ENCODE results near the gene CYTL1. TPM values are rescaled to one million over a fixed set of nuclear protein-coding genes. Genes with fewer than 3 reads are reported as not detected.
"Not testable (repeated sequence)": the region's sequence is repeated elsewhere in the genome, so short reads cannot be mapped to it uniquely, and the experiment has no call there.

Gene CYTL1
- total RNA-seq (1 to 10 TPM in 4 of 7 donors, not detected in 3; 1.1 to 1.4 (median 1.2) TPM), polyA plus RNA-seq (under 1 TPM; 0.22 to 0.30 (median 0.30) TPM)
- long read RNA-seq, donor 1, transcript CYTL1-201 (4 exons, 1,003 nt): major isoform, 25 of 25 reads
- long read RNA-seq, donor 1, partial matches to known transcripts: 0 of 25 reads
- long read RNA-seq, donor 1, other reads (novel, unspliced or antisense): 0 of 25 reads
- long read RNA-seq, donor 2, transcript CYTL1-201 (4 exons, 1,003 nt): major isoform, 13 of 13 reads
- long read RNA-seq, donor 2, partial matches to known transcripts: 0 of 13 reads
- long read RNA-seq, donor 2, other reads (novel, unspliced or antisense): 0 of 13 reads

DNA sequence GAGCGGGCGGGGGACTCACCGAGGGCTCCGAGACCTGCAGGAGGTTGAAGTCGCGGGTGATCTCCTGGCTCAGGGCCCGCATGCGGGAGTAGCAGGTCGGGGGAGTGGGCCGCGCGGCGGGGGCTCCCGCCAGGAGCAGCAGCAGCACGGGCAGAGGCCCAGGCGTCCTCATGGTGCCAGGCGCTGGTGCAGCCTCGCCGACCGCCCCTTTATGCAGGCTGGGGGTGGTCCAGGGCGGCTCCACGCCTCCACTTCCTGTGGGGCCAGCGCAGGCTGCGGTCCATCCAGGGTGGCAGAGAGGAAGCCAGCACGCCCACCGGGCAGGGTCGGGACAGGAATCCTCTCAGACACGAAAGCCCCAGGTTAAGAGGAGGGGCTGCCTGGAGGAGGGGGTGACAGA lies at the start of gene CYTL1:
TSS of gene CYTL1 (minus strand) at position 185 of the 400 bp plus-strand sequence. CDS start at position 172, 13 bp downstream.
- intact Hi-C loops (cut with DNase I; ENCODE audit: low total_unique reads): no loop called here
- Histone ChIP-seq H3K4me1 (peaks cover 0 to 14% (median 7%) of the 10 kb centered on the region in 6 donors), H3K4me3 (peak within 1 kb of the TSS in 2 of 8 donors; percentile 22 to 25), H3K27me3 (replicated peaks in 1 of 7) (peaks cover 2 to 58% (median 20%) of the 10 kb centered on the region in 7 donors), H3K36me3 (no peaks in the 10 kb centered on the region), H3K9me3 (peaks cover 0 to 13% (median 0%) of the 10 kb centered on the region in 8 donors), H3K27ac (no peak within 1 kb of the TSS)
- 4 to 12% (median 7%) methylated on average over 26 to 28 of the region's 28 CpGs for WGBS, 5 donors
- no peak for TF ChIP-seq CTCF (IDR thresholded peaks at IDR 0.05 in 8 of 11, conservative IDR thresholded peaks at IDR 0.05 in 3 of 11)
- no peak for TF ChIP-seq POLR2A (IDR thresholded peaks at IDR 0.05)
- TF ChIP-seq POLR2AphosphoS5 (IDR thresholded peaks at IDR 0.05): no peak
- DNase-seq: no peak

DNA sequence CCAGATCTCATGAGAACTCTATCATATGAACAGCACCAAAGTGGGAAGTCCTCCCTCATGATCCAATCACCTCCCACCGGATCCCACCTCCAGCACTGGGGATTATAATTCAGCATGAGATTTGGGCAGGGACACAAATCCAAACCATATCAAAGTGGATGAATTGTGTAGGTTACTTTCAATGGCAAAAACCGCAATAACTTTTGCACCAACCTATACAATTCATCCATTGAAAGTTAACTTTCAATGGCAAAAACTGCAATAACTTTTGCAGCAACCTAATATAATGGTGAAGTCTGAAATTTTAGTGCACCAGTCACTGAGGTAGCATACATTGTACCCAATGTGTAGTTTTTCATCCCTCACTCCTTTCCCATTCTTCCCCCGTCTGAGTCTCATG lies 48.6 kb upstream of the CYTL1 start:
- Histone ChIP-seq H3K36me3 (no peaks in the 10 kb centered on the region), H3K4me1 (no peaks in the 10 kb centered on the region), H3K27ac (no peak overlapping the region), H3K9me3 (peaks cover 0 to 15% (median 7%) of the 10 kb centered on the region in 8 donors), H3K27me3 (replicated peaks in 1 of 7) (peaks cover 0 to 8% (median 0%) of the 10 kb centered on the region in 7 donors), H3K4me3 (no peak overlapping the region)
- TF ChIP-seq POLR2A (IDR thresholded peaks at IDR 0.05) (no peak), CTCF (IDR thresholded peaks at IDR 0.05 in 8 of 11, conservative IDR thresholded peaks at IDR 0.05 in 3 of 11) (no peak), POLR2AphosphoS5 (IDR thresholded peaks at IDR 0.05) (no peak)
- DNase-seq: no peak
- 73 to 94% (median 94%) methylated on average over 3 of the region's 3 CpGs for WGBS, 5 donors
- intact Hi-C loops (cut with DNase I; ENCODE audit: low total_unique reads): no loop called here

- H3K27me3 ChIP-seq (replicated peaks in 1 of 7); H3K4me1 ChIP-seq; DNase-seq; H3K36me3 ChIP-seq; intact Hi-C loops (cut with DNase I; ENCODE audit: low total_unique reads); H3K4me3 ChIP-seq; H3K27ac ChIP-seq: not testable (repeated sequence)
- WGBS, 5 donors: 65 to 80% (median 71%) methylated on average over 3 of the region's 3 CpGs
- peaks cover 0 to 12% (median 6%) of the 10 kb centered on the region in 8 donors for H3K9me3 ChIP-seq
These were observed 47.7 kb upstream of the CYTL1 start for GRCh38 chr4:5066968-5067367.

DNA sequence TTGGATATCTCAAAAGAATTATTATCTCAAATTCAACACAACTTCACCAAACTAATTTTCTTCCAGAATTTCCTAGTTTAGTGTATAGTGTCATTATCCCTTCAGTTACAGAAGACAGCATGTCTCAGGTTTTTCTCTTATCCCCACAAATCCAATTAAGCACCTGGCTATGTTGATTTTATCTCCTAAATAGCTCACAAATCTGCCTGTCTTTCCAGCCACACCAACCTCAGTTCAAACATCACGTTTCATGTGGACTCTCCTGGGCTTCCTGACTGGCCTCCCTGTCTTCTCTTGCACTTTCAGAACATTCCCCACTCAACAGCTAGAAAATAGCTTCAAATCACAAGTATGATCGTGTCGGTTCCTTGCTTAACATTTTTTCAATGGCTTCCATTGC lies 46.8 kb upstream of the CYTL1 start:
- peaks cover 0 to 12% (median 6%) of the 10 kb centered on the region in 8 donors for H3K9me3 ChIP-seq
- 75 to 84% (median 80%) methylated on average over 3 of the region's 3 CpGs for WGBS, 5 donors
- DNase-seq: no peak
- intact Hi-C loops (cut with DNase I; ENCODE audit: low total_unique reads): no loop called here
- TF ChIP-seq POLR2A (IDR thresholded peaks at IDR 0.05) (no peak), CTCF (IDR thresholded peaks at IDR 0.05 in 8 of 11, conservative IDR thresholded peaks at IDR 0.05 in 3 of 11) (no peak), POLR2AphosphoS5 (IDR thresholded peaks at IDR 0.05) (no peak)
- no peaks in the 10 kb centered on the region for H3K4me1 ChIP-seq
- peaks cover 0 to 8% (median 0%) of the 10 kb centered on the region in 7 donors for H3K27me3 ChIP-seq (replicated peaks in 1 of 7)
- no peak overlapping the region for H3K4me3 ChIP-seq
- H3K27ac ChIP-seq: no peak overlapping the region
- H3K36me3 ChIP-seq: no peaks in the 10 kb centered on the region
